Epithelial cell of esophagus (primary cell): ENCODE data around the gene ACTL6B.

Source experiments
- DNase-seq: peaks from one replicate; pipeline ENCODE4 v3.0.0; 2010; ENCODE audit warnings: low read depth
- H3K4me3 ChIP-seq: 2 replicates; pipeline ENCODE4 v1.5.1; 2011; ENCODE audit warnings: mild to moderate bottlenecking, low read length, control low read depth
- TF ChIP-seq, protein P1 (sequence below): IDR thresholded peaks from 2 replicates; pipeline ENCODE4 v1.5.1; 2011; ENCODE audit warnings: low read depth, mild to moderate bottlenecking, low read length, control low read depth, inconsistent platforms; ENCODE audit not compliant: insufficient read depth; ENCODE audit errors: missing control alignments

The ACTL6B gene

DNA sequence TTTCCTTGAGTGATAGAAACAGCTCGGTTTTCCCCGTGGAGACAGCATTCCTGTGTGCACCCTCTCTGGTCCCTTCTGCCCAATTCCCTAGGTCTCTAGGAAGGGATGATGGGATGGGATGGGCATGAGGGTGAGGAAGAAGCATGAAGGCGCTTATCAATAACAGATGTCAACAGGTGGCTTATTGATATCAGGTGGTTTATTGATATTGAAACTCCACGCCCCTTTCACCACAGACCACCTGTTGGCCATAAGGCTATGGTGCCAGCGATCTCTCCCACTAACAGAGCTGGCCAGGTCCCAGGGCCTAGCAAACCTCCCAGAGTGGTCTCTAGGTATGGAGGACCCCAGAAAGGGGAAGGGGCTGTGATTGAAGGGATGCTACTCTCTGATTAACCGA lies 36.0 kb downstream of the ACTL6B start:
- TF ChIP-seq, protein P1, sequence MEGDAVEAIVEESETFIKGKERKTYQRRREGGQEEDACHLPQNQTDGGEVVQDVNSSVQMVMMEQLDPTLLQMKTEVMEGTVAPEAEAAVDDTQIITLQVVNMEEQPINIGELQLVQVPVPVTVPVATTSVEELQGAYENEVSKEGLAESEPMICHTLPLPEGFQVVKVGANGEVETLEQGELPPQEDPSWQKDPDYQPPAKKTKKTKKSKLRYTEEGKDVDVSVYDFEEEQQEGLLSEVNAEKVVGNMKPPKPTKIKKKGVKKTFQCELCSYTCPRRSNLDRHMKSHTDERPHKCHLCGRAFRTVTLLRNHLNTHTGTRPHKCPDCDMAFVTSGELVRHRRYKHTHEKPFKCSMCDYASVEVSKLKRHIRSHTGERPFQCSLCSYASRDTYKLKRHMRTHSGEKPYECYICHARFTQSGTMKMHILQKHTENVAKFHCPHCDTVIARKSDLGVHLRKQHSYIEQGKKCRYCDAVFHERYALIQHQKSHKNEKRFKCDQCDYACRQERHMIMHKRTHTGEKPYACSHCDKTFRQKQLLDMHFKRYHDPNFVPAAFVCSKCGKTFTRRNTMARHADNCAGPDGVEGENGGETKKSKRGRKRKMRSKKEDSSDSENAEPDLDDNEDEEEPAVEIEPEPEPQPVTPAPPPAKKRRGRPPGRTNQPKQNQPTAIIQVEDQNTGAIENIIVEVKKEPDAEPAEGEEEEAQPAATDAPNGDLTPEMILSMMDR: no peak
- H3K4me3 ChIP-seq: no peak overlapping the region
- no peak for DNase-seq

- DNase-seq: no peak
- TF ChIP-seq, protein P1: no peak
- no peak overlapping the region for H3K4me3 ChIP-seq
These were observed 41.9 kb downstream of the ACTL6B start for GRCh38 chr7:100614308-100614861.

DNA sequence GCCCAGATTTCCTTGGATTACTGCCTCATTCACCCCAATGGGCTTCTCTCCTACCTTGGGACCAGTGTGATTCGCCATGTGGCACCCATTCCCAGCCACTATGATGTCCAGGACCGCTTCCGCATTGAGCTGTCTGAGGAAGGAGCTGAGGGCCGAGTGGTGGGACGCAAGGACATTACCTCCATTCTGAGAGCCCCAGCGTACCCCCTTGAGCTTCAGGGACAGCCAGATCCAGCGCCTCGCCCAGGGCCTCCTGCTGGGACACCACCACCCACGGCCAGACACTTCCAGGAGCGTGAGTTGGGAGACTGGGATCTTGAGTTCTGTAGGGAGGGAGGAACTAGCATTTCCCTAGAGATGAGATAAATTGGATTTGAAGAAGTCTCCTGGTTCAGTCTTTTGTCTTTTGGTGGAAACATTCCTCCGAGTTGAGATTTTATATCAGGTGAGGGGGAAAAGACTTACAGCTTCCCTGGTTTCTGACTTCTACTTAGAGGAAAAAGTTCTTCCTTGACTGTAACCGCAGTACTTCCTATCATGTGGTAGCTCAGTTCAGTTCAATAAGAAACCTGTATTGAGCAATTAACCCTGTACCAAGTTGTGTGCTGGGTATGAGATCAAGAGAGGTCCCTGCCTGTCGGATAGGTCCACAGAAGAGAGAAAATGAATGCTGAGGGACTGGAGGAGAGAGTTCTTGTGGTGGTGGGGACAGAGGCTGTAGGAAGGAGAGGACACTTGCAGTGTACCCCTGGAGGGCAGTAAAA lies 42.7 kb downstream of the ACTL6B start:
- DNase-seq: no peak

GRCh38 chr7:100612730-100613390 lies 43.4 kb downstream of the ACTL6B start:
- peak overlapping the region; percentile 77 for H3K4me3 ChIP-seq
- TF ChIP-seq, protein P1: peak; percentile 1
- peak; percentile 27 for DNase-seq

More for the DNA sequence above, 42.7 kb downstream of the ACTL6B start:
- peak overlapping the region; percentile 77 for H3K4me3 ChIP-seq
- TF ChIP-seq, protein P1: no peak

GRCh38 chr7:100611983-100612729 lies 44.1 kb downstream of the ACTL6B start, which contains the start of gene MOSPD3:
MOSPD3 (plus strand) TSS chr7:100612540; CDS start chr7:100612792, 252 bp downstream.
- TF ChIP-seq, protein P1: no peak
- DNase-seq: peak; percentile 100
- H3K4me3 ChIP-seq: peak within 1 kb of the TSS; percentile 77

DNA sequence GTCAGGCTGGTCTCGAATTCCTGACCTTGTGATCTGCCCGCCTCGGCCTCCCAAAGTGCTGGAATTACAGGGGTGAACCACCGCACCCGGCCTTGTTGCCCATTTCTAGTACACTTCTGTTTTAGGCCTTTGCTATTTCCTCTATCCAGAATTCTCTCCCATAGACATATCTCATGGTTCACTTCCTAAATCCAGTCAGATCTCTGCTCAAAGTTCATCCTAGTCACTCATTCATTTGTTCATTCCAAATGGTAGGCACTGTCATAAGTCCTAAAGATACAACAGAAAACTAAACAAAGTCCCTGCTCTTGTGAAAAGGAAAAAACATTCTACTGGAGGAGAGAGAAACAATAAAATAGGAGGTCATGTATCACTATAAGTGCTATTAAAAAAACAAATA lies 46.3 kb downstream of the ACTL6B start:
- no peak for DNase-seq
- TF ChIP-seq, protein P1: no peak
- H3K4me3 ChIP-seq: no peak overlapping the region
